HG02798 (cell line): ENCODE results near the gene ELF1.
"Not testable (repeated sequence)": the region's sequence is repeated elsewhere in the genome, so short reads cannot be mapped to it uniquely, and the experiment has no call there.

Experiments
- ATAC-seq: cut with Tn5 transposase; IDR thresholded peaks from one replicate; pipeline ENCODE4 v1.9.1; 2021; ENCODE audit warnings: mild to moderate bottlenecking; ENCODE audit not compliant: unreplicated experiment, poor library complexity

ELF1 gene

DNA sequence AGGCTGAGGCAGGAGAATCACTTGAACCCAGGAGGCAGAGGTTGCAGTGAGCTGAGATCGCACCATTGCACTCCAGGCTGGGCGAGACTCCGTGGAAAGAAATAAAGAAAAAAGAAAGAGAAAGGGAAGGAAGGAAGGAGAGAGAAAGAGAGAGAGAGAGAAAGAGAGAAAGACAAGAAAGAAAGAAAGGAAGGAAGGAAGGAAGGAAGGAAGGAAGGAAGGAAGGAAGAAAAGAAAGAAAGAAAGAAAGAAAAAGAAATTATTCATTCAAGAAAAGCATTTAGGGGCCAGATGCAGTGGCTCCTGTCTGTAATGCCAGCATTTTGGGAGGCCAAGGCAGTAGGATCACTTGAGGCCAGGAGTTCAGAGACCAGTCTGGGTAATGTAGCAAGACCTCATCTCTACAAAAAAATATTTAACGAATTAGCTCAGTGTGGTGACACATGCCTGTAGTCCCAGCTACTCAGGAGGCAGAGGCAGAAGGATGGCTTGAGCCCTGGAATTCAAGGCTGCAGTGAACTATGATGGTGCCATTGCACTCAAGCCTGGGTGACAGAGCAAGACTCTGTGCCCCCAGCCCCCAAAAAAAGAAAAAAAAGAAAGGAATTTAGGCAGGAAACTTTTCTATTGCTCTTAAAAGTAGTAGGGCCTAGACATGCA is 109.4 kb downstream of the ELF1 start:
- not testable (repeated sequence) for ATAC-seq

- ATAC-seq, result no peak
Measured at GRCh38 chr13:40908546-40908945, 110.6 kb downstream of the ELF1 start.

- not testable (repeated sequence) for ATAC-seq
Measured at GRCh38 chr13:40901032-40901431, 118.1 kb downstream of the ELF1 start.

DNA sequence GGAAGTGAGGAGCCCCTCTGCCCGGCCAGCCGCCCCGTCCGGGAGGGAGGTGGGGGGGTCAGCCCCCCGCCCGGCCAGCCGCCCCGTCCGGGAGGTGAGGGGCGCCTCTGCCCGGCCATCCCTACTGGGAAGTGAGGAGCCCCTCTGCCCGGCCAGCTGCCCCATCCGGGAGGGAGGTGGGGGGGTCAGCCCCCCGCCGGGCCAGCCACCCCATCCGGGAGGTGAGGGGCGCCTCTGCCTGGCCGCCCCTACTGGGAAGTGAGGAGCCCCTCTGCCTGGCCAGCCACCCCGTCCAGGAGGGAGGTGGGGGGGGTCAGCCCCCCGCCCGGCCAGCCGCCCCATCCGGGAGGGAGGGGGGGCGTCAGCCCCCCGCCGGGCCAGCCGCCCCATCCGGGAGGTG is 118.5 kb downstream of the ELF1 start:
- not testable (repeated sequence) for ATAC-seq

- no peak for ATAC-seq
Measured at GRCh38 chr13:40897053-40897452, 122.1 kb downstream of the ELF1 start.

DNA sequence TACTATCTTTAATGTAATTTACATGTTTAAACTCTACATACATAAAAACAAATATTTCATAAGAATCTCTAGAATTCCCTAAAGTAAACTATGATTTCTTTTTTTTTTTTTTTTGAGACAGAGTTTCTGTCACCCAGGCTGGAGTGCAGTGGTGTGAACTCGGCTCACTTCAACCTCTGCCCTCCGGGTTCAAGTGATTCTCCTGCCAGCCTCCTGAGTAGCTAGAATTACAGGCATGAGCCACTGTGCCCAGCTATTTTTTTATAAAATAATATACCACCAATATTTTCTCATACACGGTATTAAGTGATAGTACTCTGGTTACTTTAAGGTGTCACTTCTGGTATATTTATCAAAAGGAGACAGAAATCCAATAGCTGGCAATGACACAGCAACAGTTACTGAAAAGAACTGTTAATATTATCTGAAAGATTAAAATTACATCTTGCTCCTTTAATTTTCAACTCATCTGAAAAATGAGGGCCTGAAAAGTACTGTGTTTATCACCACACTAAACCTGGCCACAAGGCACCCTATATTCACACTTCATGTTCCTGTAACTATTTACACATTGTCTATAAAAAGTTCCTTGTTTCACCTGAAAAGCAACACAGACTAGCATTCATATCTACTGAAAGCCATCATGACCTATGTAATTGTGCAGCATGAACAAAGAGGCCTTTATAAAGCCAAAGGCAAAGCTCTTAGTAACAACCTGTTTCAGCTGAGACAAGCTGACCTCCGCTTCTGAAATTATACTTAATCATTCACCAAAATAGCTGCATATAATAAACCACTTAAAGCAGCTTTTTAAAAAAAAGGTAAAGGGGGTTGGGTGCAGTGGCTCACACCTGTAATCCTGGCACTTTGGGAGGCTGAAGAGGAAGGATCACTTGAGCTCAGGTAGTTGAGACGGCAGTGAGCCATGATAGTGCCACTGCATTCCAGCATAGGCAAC is 123.6 kb downstream of the ELF1 start:
- no peak for ATAC-seq

DNA sequence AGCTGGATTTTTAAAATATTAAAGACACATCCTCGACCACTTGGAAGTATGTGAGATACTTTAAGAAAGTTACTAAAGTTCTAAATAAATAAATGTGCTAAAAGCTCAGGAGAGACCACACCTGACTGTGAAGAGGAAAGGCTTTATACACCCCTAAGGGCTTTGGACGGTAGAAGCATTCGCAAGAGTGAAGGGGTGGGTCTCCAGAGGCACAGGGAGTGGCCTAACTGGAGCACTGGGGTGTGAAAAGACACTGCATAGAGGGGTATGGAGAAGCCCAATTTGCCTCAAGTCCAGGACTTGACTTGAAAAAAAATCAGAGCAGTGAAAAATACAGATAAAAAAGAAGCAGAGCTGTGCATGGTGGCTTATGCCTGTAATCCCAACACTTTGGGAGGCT is 125.5 kb downstream of the ELF1 start:
- not testable (repeated sequence) for ATAC-seq

DNA sequence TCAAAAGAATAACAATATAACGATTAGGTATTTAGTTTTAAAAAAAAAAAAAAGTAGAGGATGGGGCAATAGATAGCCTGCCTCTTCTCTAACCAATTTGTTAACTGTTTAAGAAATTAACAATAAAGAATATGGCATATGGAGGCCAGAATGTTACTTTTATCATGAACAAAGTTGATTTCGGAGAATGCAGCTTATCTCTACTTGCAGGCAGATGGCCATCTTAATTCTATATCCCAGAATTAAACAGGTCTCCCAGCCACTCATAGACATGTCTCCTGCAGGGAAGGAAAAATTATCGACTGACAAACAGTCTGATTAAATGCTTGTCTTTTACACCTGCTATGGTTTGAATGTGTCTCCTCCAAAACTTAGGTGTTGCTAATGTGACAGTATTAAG is 133.1 kb downstream of the ELF1 start:
- no peak for ATAC-seq

DNA sequence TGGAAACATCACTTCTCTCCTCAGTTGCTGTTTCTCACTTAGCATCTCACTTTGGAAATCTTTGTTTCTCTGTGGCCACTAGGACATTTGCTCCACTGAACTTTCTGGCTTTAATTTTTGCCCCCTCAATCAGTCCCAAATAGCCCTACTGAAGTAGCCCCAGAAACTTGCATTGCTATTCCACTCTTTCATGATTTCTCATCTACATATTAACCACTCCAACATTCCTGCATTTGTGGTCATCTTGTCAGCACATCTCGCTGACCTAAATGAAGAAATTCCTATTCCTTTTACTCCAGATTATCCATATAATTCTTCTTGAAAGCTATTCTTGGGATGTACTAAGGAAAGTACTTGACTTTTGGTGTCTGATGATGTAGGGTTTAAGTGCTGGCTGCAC is 134.9 kb downstream of the ELF1 start:
- not testable (repeated sequence) for ATAC-seq
